OCI-LY3 (cell line): ENCODE measurements around the gene ITGBL1.
"Not testable (repeated sequence)": the region's sequence is repeated elsewhere in the genome, so short reads cannot be mapped to it uniquely, and the experiment has no call there.

Experiments used
- H2AFZ ChIP-seq: fragments of 200-600, 300-600 bp; shearing (Covaris generic); 2 replicates; pipeline ENCODE4 v1.6.0; 2014; ENCODE audit warnings: antibody characterized with exemption, low read depth, low read length
- H3K27ac ChIP-seq: fragments of 200-600, 300-600 bp; sonication (generic); 2 replicates; pipeline ENCODE4 v1.5.1; 2014; ENCODE audit warnings: mild to moderate bottlenecking, low read length, moderate library complexity, mixed read lengths
- H3K27me3 ChIP-seq: fragments of 200-600, 300-600 bp; sonication (generic); 2 replicates; pipeline ENCODE4 v1.6.1; 2014; ENCODE audit warnings: low read depth, low read length, mixed read lengths
- H3K36me3 ChIP-seq: fragments of 200-600, 300-600 bp; sonication (generic); replicated peaks from 2 replicates; pipeline ENCODE3; 2014; ENCODE audit warnings: low read depth, low read length, mixed read lengths
- H3K4me1 ChIP-seq: fragments of 300-600, 200-600 bp; sonication (generic); 2 replicates; pipeline ENCODE4 v1.6.1; 2014; ENCODE audit warnings: low read length, mixed read lengths
- H3K4me2 ChIP-seq: fragments of 200-600, 300-600 bp; sonication (generic); 2 replicates; pipeline ENCODE4 v1.6.1; 2014; ENCODE audit warnings: low read length, mixed read lengths
- H3K4me3 ChIP-seq: fragments of 300-600, 200-600 bp; sonication (generic); 2 replicates; pipeline ENCODE4 v1.5.1; 2014; ENCODE audit warnings: antibody characterized with exemption, mild to moderate bottlenecking, low read length, moderate library complexity
- H3K79me2 ChIP-seq: fragments of 300-600, 200-600 bp; shearing (Covaris generic); 2 replicates; pipeline ENCODE4 v1.6.1; 2014; ENCODE audit warnings: mild to moderate bottlenecking, low read length, mixed read lengths
- H3K9ac ChIP-seq: fragments of 300-600, 200-600 bp; shearing (Covaris generic); 2 replicates; pipeline ENCODE4 v1.6.0; 2014; ENCODE audit warnings: mild to moderate bottlenecking, low read length, moderate library complexity
- H3K9me3 ChIP-seq: fragments of 200-600, 300-600 bp; shearing (Covaris generic); 2 replicates; pipeline ENCODE4 v1.6.1; 2014; ENCODE audit warnings: low read length, mixed read lengths; ENCODE audit not compliant: insufficient read depth
- H4K20me1 ChIP-seq: fragments of 200-600, 300-600 bp; sonication (generic); 2 replicates; pipeline ENCODE4 v1.6.1; 2016; ENCODE audit warnings: low read length, mixed read lengths; ENCODE audit not compliant: insufficient read depth
- EZH2phosphoT487 ChIP-seq: fragments of 200-600 bp; shearing (Covaris generic); IDR thresholded peaks from 2 replicates; pipeline ENCODE4 v1.6.1; 2018; ENCODE audit warnings: antibody characterized with exemption, mixed run types, low read depth
- TF ChIP-seq, protein P1 (sequence below): fragments of 200-600, 300-600 bp; sonication (generic); IDR thresholded peaks from 2 replicates; pipeline ENCODE4 v1.5.1; 2014; ENCODE audit warnings: antibody characterized with exemption, low read length, low read depth

The ITGBL1 gene

GRCh38 chr13:101535192-101535746 lies 82.8 kb downstream of the ITGBL1 start:
- H3K27me3 ChIP-seq = no peaks in the 10 kb centered on the region
- no peak overlapping the region for H3K27ac ChIP-seq
- no peak overlapping the region for H2AFZ ChIP-seq
- no peaks in the 10 kb centered on the region for H3K9me3 ChIP-seq
- no peak overlapping the region for H3K9ac ChIP-seq
- H3K79me2 ChIP-seq = no peaks in the 10 kb centered on the region
- H3K4me2 ChIP-seq = no peak overlapping the region
- no peaks in the 10 kb centered on the region for H4K20me1 ChIP-seq
- no peaks in the 10 kb centered on the region for H3K4me1 ChIP-seq
- TF ChIP-seq, protein P1, sequence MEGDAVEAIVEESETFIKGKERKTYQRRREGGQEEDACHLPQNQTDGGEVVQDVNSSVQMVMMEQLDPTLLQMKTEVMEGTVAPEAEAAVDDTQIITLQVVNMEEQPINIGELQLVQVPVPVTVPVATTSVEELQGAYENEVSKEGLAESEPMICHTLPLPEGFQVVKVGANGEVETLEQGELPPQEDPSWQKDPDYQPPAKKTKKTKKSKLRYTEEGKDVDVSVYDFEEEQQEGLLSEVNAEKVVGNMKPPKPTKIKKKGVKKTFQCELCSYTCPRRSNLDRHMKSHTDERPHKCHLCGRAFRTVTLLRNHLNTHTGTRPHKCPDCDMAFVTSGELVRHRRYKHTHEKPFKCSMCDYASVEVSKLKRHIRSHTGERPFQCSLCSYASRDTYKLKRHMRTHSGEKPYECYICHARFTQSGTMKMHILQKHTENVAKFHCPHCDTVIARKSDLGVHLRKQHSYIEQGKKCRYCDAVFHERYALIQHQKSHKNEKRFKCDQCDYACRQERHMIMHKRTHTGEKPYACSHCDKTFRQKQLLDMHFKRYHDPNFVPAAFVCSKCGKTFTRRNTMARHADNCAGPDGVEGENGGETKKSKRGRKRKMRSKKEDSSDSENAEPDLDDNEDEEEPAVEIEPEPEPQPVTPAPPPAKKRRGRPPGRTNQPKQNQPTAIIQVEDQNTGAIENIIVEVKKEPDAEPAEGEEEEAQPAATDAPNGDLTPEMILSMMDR = no peak
- no peak for TF ChIP-seq EZH2phosphoT487
- H3K4me3 ChIP-seq = no peak overlapping the region
- H3K36me3 ChIP-seq = no peaks in the 10 kb centered on the region

DNA sequence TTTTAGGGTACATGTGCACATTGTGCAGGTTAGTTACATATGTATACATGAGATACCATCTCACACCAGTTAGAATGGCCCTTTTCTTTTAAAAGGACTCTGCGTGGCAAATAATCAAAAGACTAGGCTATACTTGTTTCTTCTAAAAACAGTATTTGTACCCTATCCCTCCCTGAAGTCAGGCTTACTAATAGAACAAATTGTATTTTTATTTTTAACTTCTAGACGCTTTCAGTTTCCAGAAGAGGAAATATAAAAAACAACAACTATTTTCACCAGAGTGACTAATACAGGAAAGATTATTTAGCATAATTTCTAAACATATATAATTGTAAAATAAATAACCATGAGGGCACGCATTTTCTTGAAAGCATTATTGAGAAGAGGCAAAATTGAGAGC lies 83.6 kb downstream of the ITGBL1 start:
- Histone ChIP-seq H3K4me1 (no peaks in the 10 kb centered on the region), H3K4me3 (no peak overlapping the region), H3K79me2 (no peaks in the 10 kb centered on the region), H3K27ac (no peak overlapping the region), H4K20me1 (no peaks in the 10 kb centered on the region), H3K9ac (no peak overlapping the region), H3K27me3 (no peaks in the 10 kb centered on the region), H3K9me3 (no peaks in the 10 kb centered on the region), H2AFZ (no peak overlapping the region), H3K4me2 (no peak overlapping the region), H3K36me3 (no peaks in the 10 kb centered on the region)
- TF ChIP-seq, protein P1 = no peak
- TF ChIP-seq EZH2phosphoT487 = no peak

DNA sequence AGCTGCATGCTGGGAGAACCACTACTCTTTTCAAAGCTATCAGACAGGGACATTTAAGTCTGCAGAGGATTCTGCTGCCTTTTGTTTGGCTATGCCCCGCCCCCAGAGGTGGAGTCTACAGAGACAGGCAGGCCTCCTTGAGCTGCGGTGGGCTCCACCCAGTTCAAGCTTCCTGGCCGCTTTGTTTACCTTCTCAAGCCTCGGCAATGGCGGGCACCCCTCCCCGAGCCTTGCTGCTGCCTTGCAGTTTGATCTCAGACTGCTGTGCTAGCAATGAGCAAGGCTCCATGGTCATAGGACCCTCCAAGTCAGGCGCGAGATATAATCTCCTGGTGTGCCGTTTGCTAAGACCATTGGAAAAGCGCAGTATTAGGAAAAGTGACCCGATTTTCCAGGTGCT lies 92.1 kb downstream of the ITGBL1 start:
- H3K9me3 ChIP-seq, H3K4me3 ChIP-seq, H3K36me3 ChIP-seq, H3K79me2 ChIP-seq, H4K20me1 ChIP-seq, H3K27me3 ChIP-seq, H2AFZ ChIP-seq, H3K27ac ChIP-seq, H3K9ac ChIP-seq, H3K4me1 ChIP-seq, H3K4me2 ChIP-seq: not testable (repeated sequence)

DNA sequence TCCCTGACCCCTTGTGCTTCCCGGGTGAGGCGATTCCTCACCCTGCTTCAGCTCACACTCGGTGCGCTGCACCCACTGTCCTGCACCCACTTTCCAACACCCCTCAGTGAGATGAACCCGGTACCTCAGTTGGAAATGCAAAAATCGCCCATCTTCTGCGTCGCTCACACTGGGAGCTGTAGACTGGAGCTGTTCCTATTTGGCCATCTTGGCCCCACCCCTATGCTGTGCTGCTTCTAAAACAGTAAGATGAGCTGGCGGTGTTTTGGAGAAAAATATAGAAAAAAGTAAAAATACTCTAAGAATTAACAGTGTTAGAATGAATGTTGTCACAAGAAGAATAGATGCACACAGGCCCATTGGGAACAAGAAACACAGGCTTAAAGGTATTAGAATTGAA lies 92.5 kb downstream of the ITGBL1 start:
- Histone ChIP-seq H3K4me3 (no peak overlapping the region), H3K4me1 (no peaks in the 10 kb centered on the region), H3K79me2 (no peaks in the 10 kb centered on the region), H3K9me3 (no peaks in the 10 kb centered on the region), H4K20me1 (no peaks in the 10 kb centered on the region), H2AFZ (no peak overlapping the region), H3K36me3 (no peaks in the 10 kb centered on the region), H3K27ac (no peak overlapping the region), H3K4me2 (no peak overlapping the region), H3K27me3 (no peaks in the 10 kb centered on the region), H3K9ac (no peak overlapping the region)
- TF ChIP-seq, protein P1 = no peak
- no peak for TF ChIP-seq EZH2phosphoT487

GRCh38 chr13:101545521-101545920 lies 93.0 kb downstream of the ITGBL1 start:
- Histone ChIP-seq H3K36me3 (no peaks in the 10 kb centered on the region), H3K4me3 (no peak overlapping the region), H3K4me1 (no peaks in the 10 kb centered on the region), H3K9ac (no peak overlapping the region), H3K9me3 (no peaks in the 10 kb centered on the region), H4K20me1 (no peaks in the 10 kb centered on the region), H3K79me2 (no peaks in the 10 kb centered on the region), H3K27ac (no peak overlapping the region), H3K27me3 (0 out of 2 replicates have a peak, but pooled peaks cover 4% of the 10 kb centered on the region), H3K4me2 (no peak overlapping the region), H2AFZ (no peak overlapping the region)
- no peak for TF ChIP-seq EZH2phosphoT487
- TF ChIP-seq, protein P1 = no peak
